Activated CD4-positive, alpha-beta T cell treated with anti-CD3 and anti-CD28 coated beads for 24 hours (primary cell): ENCODE measurements around the gene PGF.

Experiments used
- DNase-seq, 2 donors: peaks; one replicate each; pipeline ENCODE4 v3.0.0-alpha.2; 2020; ENCODE audit warnings: low read depth in 2 of 2

Gene PGF

DNA sequence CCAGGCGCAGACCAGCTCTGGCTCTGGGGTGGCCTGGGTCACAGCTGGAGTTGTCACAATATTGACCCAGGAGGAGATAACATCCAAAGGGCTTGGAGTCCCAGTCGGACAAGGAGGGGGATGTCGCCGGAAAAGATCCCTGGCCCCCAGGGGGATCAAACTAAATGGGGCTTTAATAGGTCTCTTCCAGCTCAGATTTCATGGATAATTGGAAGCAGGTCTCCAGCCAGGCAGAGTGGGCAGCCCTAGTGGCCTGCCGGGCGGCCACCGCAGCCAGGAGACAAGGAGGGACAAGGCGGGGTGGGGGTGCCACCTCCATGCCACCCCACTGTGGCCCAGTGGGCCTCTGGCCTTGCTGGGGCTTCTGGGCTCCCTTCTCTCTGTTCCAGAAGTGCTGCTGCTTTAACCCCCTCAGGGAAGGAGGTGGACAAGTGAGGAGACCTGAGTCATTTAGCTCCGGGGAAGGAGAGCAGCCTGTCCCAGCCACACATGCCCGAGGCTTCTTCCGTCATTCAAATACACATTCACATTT lies 23.1 kb upstream of the PGF start:
- no peak for DNase-seq

DNA sequence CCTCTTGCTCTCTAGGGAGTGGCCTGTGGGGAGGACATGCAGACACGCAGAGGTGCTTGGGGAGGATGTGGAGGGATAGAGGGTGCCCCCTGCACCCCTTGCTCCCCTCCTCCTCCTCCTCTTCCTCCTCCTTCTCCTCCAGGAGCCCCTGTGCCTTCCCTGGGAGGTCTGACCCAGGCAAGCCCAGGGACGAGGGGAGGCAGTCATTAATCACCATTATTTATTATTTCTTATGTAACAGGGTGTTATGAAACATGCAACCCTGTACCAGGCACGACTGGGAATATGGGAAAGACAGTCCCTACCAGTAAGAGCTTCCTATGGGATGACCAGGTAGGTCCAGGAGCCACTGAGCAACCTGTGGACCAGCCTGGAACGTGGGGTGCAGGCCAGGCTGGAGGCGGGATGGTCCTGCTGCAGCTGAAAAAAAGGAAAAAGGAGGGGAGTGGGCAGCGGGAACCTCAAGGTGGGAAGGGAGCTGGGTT lies 22.5 kb upstream of the PGF start:
- DNase-seq: no peak

DNA sequence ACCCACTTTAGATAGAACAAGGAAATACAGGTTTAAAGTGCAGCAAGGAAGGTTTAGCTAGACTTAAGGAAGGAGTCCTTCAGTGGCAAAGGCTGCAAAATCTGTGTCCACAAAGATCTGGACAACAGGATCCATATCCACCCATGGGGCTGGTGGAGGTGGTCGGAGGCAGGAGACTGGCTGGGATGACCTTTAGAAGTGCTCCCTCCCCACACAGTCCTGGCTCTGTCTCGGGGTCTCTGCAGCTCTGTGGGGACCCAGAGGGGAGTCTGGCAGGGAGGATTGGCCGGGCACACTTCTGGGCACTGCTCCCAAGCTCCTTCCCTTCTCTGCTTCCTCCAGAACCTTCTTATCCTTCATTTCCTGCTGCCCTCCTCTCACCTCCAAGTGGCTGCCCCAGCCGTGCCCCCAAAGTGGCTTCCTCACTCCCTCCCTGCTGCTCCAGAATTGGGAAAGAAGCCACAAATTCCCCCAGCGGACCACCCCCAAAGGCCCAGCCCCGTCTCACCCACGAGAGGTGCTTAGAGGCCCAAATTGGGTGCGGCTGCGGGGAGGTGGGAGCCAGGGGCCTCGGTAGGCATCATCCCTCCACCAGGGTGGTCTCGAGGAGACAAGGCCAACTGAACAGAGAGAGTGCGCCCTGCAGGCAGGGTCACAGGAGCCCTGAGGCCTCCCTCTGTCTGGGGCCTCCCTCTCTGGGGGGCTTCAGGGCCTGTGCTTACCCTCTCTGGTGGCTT lies 21.9 kb upstream of the PGF start:
- DNase-seq: no peak

DNA sequence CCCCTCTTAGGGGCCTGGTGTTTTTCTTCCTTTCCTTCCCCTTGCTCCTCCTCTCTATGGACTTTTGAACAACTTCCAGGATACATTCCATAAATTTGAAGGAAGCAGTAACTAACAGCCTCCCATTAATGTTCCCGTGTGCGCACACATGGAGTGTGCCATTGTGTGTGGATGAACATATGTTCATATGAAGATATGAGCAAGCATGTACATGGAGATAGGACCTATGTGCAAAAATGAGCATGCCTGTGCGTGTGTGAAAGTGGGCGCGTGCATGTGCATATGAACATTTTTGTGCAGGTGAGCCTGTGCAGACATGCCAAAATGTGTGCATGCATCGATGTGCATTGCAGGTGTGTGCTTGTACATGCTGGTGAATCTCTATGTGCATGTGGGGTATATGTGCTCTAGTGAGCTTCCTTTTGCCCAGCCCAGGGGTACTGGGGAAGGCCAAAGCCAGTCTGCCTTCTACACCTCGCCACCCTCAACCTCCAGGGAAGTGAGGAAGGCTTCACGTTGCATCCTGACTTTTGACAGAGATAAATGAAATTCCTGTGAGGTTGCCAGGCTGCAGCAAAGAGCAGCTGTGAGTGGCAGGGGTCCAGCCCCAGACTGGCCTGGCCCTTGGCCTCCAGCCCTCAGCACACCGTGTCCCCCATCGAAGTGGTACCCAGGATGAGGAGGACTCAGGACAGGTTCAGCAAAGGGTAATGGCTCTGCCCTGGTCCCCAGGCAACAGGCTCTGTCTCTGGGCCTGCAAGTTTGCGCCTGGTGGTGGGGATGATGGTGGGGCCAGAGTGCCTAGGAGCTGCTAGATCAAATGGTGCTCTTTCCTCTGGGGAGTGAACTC lies 21.1 kb upstream of the PGF start:
- DNase-seq: no peak

DNA sequence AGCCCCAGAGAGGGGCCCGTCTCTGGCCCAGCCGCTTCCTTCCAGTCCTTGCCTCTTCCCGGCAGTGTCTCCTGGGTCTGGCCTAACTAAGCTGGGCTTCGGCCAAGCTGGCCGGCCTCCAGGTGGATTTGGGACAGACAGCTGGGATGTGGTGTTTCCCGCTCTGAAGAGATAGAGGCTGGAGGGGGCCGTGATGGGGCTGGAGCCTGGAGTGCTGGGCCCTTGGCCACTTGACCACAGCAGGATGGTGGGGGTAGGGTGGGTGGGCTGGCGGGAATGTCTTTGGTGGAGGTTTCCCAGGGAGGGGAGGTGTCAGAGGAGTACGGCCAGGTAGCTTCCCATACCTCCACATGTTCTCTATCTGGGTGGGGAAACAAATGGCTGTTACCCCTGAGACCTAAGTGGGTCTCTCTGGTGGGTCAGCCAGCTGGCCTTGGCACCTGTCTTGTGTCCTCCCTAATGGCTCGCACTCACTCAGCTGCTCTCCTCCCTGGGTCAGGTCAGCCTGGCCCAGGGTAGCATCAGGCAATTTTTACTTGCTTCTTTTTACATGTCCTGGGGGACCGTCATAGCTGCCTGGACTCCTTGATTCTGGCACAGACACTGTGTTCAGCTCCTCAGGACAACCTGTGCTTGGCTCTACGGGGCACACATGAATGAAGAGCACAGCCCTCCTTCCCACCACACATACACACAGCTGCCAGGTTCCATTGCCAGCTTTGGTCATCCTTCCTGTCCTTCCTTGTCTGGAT lies 19.8 kb upstream of the PGF start:
- DNase-seq: no peak

DNA sequence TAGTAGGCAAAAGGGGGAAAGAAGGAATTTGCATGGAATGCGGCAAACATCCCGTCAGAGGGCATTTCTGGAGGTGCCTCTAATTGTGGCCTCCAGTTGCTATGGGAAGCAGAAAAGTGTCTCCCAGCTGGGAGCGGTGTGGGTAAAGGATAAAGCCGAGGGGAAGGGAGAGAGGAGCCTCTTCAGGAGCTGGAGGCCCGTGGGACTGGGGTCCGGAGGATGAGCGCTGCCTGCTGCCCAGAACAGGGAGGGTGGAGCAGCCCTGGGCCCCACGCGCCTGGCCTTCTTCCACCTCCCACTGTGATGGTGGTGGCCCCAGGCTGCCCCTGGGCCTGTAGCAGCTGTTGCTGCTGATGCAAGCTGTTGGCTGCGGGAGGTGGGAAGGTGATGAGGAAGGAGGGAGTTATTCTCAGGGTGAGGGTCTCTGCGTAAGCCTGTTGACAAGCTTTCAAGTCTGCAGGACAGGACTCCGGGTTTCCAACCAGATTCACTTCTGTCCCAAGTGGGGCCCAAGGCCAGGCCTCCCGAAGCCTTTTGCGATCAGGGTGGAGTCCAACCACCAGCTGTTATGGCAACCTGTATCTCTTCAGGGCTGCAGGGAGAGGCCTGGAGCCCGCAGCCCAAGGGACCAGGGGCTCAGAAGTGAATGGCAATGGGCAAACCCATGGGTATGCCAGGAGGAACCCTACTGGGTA lies 19.1 kb upstream of the PGF start:
- no peak for DNase-seq

DNA sequence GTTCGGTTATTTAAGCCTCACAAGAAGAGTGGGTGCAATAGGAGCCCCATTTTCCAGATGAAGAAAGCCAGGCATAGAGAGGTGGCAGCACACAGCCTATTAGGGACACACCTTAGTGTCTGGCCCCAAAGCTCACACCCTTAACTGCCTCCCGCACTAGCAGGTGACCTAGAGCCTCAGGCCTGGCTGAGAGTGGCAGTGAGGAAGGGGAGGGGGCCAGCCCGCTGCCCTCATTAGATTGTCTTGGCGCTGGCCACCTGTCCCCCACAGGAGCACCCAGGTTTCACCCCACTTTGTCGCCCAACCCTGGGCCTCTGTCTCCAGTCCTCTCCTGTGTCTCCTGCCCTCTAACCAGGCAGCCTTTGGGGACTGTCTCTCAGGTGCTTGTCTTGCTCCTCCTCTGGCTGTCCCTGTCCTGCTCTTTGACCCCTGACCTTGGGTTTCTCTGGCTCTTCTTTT lies 18.5 kb upstream of the PGF start:
- DNase-seq: no peak

DNA sequence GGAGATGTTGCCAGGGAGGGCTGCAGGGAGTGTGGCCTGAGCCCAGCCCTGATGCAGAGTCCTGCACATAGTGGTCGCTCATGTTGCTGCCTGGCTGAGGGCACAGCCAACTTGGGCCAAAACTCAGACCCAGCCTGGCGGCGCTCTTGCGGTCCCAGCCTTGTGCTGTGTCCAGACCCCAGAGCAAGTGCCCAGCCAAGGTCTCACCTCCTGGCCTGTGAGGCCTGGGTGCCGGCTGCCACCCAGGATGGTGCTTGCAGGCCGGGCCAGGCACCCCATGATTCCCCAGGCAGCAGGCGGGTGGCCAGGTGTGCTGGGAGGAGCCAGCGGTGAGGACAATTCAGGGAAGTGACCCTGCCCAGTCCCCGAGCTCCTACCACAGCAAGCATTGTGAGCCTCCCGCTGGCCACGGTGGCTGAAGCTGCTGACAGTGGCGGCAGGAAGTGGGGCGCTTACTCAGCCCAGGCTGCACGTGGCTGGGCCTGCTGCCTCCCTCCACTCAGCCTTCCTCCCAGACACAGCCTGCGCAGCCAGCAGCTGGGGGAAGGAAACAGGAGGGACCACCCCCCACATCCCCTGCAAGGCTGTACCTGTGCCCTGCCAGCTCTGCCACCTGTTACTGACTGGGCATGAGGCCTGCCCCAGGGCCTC lies 17.7 kb upstream of the PGF start:
- DNase-seq: no peak

DNA sequence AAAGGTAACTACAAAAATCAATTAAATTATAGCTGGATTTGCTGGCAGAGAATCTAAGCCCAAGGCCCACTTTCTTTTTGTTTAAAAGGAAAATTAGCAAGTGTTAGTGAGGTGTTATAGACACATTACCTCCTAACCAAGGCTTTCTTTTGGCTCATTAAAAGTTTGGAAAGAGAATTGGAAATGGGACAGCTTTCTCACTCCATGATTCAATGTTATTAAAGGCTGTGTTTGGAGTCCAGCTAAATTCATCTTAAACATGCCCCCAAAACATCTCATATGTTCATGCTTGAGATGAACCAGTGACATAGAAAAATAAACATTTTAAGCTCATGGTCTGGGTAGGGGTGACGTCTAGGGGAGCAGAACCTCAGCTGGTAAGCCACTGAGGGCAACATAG lies 13.4 kb upstream of the PGF start:
- no peak for DNase-seq

DNA sequence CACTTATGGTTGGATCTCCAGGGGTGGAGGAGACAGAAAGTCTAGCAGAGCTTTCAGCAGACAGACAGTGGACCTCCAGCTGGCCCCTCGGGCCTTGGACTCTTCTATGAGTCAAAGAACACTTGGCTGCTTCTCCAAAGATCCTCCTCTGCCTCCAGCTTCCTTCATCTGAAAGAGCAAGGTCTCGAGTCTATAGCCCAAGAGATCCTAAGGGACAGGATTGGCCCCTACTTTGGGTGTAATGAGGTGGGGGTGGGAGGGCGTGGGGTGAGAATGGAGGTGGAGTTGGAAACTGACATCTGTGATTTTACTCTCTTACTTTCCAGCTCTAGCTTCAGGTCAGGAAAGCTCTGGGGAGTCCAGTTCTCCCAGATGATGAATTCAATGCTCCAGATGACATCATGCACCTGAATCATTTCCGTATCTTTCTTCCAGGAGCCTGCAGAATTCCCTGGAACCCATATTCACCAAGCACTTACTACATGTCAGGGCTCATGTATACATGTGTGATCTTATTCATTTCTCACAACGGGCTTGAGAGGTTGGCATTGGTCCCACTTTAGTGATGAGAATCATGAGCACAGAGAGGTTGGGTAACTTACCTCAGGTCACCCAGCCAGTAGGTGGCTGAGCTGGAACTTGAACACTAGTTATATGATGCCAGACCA lies 10.2 kb upstream of the PGF start:
- no peak for DNase-seq

DNA sequence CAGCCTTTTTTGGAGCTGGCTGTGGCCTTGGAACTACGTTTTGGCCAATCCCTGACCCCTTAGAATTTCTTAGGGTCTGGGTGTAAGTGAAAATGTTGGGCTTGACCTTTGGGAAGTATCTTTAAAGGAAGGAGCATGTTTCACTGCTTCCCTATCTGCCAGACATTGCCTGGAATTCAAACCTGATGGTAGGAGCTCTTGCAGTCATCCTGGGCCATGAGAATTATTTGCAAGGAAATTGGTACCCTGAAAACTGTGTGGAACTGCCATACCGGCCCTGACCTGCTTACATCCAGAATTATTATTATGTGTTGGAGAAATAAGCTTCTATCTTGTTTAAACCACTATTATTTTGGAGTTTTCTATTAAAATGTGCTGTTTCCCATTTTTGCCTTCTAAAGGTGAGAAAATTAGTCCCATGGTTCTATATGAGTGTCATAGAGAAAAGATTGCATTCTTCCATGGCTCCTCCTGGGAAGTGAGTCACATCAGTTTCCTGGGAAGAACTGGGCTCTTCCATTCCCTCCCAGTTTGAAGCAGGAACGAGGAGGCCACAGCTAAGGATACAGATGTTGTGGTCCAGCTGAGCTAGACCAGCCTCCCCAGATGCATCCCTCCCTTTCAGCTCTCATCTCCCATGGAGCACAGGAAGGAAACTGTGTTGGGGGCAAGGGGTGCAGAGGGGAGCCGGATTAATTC lies 9.5 kb upstream of the PGF start:
- no peak for DNase-seq

DNA sequence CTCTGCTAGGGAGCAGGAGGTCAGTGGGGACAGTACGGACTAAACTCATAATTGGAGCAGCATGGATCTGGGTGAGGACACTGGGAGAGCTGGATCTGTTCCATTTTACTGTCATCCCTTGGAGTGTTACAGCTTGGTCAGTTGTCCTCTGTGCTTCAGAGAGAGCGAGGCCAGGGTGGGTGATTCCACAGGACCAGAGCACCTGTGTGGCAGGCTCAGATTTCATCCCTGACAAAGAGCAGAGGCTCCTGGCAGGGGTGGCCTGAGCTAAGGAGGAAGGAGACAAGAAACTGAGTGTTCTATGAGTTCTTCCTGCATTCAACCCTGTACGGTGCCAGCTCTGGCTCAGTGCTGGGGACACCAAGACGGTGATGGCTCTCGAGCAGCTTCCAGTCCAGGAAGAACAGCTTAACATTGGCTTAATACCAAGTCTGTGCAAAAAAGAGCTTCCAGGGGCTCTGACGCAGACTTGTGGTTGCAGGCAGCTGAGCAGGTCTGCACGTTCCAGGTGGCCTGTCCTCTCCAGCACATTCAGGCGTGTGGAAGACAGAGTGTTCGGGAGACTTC lies 8.4 kb upstream of the PGF start:
- no peak for DNase-seq

DNA sequence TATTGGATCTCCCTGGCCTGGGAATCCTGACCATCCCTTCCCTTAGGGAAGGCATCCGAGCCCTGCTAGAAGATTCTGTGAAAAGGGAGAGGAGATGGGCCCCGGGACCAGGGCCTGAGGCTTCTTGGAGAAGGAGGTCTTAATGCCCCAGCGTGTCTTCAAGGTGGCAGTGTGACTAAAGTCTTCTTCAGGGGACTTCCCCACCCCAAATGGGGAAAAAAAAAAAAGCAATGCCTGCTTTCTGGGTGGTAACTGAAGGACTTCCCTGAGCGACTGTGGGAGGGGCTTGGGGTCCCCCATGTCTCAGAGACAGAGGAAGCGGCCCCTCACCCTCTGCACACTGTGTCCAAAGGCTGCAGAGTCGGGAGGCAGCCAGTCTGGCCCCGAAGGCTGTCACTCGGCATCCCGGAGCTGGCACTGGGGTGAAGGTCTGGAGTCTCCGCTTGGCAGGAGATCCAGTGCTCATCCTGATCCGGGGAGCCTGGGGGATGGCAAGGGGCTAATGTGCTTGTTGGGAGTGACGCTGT lies 7.8 kb upstream of the PGF start:
- DNase-seq: no peak

DNA sequence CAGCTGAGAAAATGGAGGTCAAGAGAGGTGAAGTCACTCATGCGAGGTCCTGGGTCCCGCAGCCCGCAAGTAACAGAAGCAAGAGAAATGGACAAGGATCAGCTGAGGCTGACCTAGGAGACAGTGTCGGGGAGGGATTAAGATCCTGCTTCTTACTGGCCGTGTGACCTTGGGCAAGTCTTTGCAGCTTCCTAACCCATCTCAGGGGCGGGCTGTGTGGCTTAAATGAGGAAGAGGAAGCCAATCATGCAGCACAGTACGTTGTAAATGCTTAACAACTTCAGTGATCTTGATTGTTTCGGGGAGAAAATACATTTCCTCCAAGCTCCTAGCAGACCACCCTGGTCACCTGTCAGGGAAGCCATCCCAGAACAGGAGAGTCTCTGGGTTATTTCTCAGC lies 7.1 kb upstream of the PGF start:
- DNase-seq: no peak

DNA sequence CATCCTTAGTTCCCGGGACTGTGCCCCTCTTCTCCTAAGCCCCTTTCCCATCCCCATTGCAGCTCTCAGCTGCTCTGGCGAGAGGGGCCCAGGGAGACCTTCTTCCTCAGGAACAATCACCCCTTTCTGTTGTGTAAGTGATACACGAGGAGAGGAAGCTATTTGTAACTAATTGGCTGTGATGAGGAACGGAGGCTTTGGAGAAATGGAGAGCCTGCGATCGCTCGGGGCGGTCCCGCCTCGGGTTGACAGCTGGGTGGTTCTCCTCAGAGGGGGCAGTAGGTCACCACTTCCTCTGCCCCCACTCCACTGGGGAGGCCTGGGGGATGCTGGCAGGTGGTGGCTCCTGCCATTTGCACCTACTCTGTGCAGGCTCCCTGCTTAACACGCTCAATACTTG lies 6.6 kb upstream of the PGF start:
- no peak for DNase-seq

DNA sequence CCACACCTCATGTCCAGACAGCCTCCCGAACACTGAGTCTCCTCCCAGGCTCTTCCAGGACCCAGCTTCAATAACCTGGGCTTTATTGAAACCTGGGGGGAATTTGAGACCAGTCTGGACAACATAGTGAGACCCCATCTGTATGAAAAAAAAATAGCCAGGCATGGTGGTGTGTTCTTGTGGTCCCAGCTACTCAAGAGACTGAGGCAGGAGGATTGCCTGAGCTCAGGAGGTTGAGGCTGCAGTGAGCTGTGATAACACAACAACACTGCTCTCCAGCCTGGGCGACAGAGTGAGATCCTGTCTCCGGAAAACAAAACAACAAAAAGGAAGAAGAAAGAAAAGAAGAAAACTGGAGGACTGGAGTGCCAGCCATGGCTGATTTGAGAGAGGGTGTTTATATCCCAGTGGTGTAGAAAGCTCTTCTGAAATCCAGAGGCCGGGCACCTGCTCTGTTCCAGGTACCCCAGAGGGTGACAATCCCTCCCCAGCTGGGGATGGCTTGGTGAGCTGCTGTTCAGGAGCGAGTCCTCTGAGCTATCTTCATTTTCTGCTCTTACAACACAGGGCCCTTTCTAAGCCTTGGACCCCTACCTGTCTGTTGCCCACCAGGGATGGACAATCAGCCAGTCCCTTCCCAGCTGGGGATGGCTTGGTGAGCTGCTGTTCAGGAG lies 6.0 kb upstream of the PGF start:
- no peak for DNase-seq

DNA sequence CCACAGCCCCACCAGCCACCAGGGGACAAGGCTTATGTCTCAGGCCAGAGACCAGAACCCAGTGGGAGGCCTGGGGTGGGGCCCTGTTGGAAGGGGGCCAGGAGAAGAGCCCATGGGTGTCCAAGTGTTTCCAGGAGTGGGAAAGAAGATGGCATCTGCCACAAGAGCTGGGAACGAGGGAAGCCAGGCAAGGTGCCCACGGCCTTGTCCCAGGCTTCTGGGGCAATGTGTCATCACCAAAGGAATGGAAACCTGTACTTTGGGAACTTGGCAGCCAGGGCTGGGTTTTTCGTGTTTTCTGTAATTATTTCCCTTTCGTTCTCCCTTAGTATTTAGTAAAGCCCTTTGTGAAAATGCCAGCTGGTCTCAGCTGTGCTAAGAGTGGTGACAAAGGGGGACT lies 5.3 kb upstream of the PGF start:
- no peak for DNase-seq

DNA sequence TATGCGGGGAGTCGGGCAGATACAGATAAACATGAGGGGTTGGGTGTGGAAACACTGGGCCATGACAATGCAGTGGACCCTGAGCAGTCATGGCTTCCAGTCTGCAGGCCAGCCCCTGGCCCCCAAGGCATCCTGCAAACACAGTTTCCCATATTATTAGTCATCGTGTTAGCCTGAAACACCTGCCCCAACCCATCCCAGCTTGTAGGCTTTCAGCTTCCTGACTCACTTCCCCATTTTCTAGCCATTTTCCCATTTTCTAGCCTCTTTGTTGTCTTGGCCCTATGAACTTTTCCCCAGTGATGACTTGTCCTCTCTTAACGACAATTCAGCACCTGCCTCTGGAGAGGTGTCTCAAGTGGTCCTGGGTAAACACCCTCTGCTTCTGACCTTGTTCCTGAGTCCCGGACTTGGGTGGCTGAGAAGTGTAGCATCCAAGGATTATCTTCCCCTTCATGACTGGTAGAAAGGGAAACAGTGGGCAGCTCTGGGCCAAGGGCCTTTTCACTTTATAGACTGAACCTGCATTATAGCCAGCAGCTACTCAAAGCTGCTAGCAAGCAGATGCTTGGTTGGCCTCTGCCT lies 4.3 kb upstream of the PGF start:
- no peak for DNase-seq
